ENCODE data around the gene SHOX. TPM values are rescaled to one million over a fixed set of nuclear protein-coding genes. Genes with fewer than 3 reads are reported as not detected.
"Not testable (repeated sequence)": the region's sequence is repeated elsewhere in the genome, so short reads cannot be mapped to it uniquely, and the experiment has no call there.

SHOX gene
- total and polyA plus RNA-seq, 10 of the 15 experiments (the other 5 are each of a cell fraction or from before 2014, with no cell fraction given), result 0.42 TPM; not detected in 9

- TF ChIP-seq, protein P1, sequence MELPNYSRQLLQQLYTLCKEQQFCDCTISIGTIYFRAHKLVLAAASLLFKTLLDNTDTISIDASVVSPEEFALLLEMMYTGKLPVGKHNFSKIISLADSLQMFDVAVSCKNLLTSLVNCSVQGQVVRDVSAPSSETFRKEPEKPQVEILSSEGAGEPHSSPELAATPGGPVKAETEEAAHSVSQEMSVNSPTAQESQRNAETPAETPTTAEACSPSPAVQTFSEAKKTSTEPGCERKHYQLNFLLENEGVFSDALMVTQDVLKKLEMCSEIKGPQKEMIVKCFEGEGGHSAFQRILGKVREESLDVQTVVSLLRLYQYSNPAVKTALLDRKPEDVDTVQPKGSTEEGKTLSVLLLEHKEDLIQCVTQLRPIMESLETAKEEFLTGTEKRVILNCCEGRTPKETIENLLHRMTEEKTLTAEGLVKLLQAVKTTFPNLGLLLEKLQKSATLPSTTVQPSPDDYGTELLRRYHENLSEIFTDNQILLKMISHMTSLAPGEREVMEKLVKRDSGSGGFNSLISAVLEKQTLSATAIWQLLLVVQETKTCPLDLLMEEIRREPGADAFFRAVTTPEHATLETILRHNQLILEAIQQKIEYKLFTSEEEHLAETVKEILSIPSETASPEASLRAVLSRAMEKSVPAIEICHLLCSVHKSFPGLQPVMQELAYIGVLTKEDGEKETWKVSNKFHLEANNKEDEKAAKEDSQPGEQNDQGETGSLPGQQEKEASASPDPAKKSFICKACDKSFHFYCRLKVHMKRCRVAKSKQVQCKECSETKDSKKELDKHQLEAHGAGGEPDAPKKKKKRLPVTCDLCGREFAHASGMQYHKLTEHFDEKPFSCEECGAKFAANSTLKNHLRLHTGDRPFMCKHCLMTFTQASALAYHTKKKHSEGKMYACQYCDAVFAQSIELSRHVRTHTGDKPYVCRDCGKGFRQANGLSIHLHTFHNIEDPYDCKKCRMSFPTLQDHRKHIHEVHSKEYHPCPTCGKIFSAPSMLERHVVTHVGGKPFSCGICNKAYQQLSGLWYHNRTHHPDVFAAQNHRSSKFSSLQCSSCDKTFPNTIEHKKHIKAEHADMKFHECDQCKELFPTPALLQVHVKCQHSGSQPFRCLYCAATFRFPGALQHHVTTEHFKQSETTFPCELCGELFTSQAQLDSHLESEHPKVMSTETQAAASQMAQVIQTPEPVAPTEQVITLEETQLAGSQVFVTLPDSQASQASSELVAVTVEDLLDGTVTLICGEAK (IDR thresholded peaks at IDR 0.05; ENCODE audit: borderline replicate concordance), result no peak
These were observed 44.2 kb upstream of the SHOX start (continued) for GRCh38 chrX:586351-586750.

GRCh38 chrX:589261-589660 lies 41.3 kb upstream of the SHOX start:
- POLR2A ChIA-PET; H3K4me3 ChIP-seq; H2AFZ ChIP-seq (ENCODE audit: control insufficient read depth, low read depth, low read length); H3K4me2 ChIP-seq (ENCODE audit: control insufficient read depth, insufficient read depth); intact Hi-C loops (cut with micrococcal nuclease; ENCODE audit: unreplicated experiment); H4K20me1 ChIP-seq (ENCODE audit: control insufficient read depth, insufficient read depth); BruUV-seq (replicated peaks); H3K27ac ChIP-seq (ENCODE audit: control insufficient read depth, insufficient read depth); CTCF ChIA-PET; H3K36me3 ChIP-seq (ENCODE audit: control insufficient read depth in 2 of 2, insufficient read depth in 2 of 2, low read length in 1 of 2); H3K4me1 ChIP-seq (ENCODE audit: control insufficient read depth, insufficient read depth, low read length); H3K79me2 ChIP-seq (ENCODE audit: control insufficient read depth, insufficient read depth, low read length); DNase-seq (ENCODE audit: low read depth, low spot score); SMC1A ChIA-PET (ENCODE audit: uncharacterized antibody, unreplicated experiment); ATAC-seq; in situ Hi-C loops (cut with MboI); RAD21 ChIA-PET (ENCODE audit: unreplicated experiment); H3K9ac ChIP-seq (ENCODE audit: control insufficient read depth, insufficient read depth, low read length); FAIRE-seq; H3K27me3 ChIP-seq (replicated peaks in 1 of 2; ENCODE audit: control insufficient read depth in 2 of 2, insufficient read depth in 2 of 2, low read length in 1 of 2); H3K9me3 ChIP-seq (replicated peaks; ENCODE audit: control insufficient read depth, insufficient read depth, low read length): not testable (repeated sequence)
- 62% methylated on average over 20 of the region's 20 CpGs for WGBS (ENCODE audit: insufficient coverage, insufficient replicate concordance, low lambda C conversion rate, missing lambda C conversion rate)

Data from GM12878 (cell line).